Activated naive CD4-positive, alpha-beta T cell treated with anti-CD3 and anti-CD28 coated beads, Interleukin-2, amount 50 U/mL, for 72 hours (primary cell): ENCODE measurements around the gene SRSF5. TPM values are rescaled to one million over a fixed set of nuclear protein-coding genes. Genes with fewer than 3 reads are reported as not detected.
"Not testable (repeated sequence)": the region's sequence is repeated elsewhere in the genome, so short reads cannot be mapped to it uniquely, and the experiment has no call there.

Source experiments
- ATAC-seq, 2 donors: fragments of 150-1000 bp; cut with Tn5 transposase; 2 replicates each; pipeline ENCODE4 v1.10.0; 2021; ENCODE audit warnings: mild to moderate bottlenecking in 2 of 2, moderate library complexity in 2 of 2
- DNase-seq, 2 donors: peaks; one replicate each; pipeline ENCODE4 v3.0.0; 2021 to 2022; ENCODE audit warnings: low spot score in 2 of 2
- H3K27ac Mint-ChIP-seq, 2 donors: one replicate each; pipeline ENCODE4 v1.8.0; 2022; ENCODE audit warnings: mild to moderate bottlenecking in 2 of 2, mixed read lengths in 2 of 2
- H3K36me3 Mint-ChIP-seq, 2 donors: one replicate each; pipeline ENCODE4 v1.8.0; 2022; ENCODE audit warnings: mixed read lengths in 2 of 2
- H3K9me3 Mint-ChIP-seq, 2 donors: one replicate each; pipeline ENCODE4 v1.8.0; 2022; ENCODE audit warnings: mixed read lengths in 2 of 2
- total RNA-seq, 2 donors: library from RNA; stranded (reverse); gene quantifications; one replicate each; pipeline ENCODE4 v1.2.3, GENCODE V29; 2022

Gene SRSF5
- total RNA-seq, 2 donors from 2014 or later: 324 to 364 TPM

GRCh38 chr14:69789118-69789640, 22.2 kb downstream of the SRSF5 start:
- Mint-ChIP-seq H3K36me3 (no peaks in the 10 kb centered on the region), H3K9me3 (no peaks in the 10 kb centered on the region), H3K27ac (no peak overlapping the region)
- DNase-seq (no peak), ATAC-seq (no peak)

DNA sequence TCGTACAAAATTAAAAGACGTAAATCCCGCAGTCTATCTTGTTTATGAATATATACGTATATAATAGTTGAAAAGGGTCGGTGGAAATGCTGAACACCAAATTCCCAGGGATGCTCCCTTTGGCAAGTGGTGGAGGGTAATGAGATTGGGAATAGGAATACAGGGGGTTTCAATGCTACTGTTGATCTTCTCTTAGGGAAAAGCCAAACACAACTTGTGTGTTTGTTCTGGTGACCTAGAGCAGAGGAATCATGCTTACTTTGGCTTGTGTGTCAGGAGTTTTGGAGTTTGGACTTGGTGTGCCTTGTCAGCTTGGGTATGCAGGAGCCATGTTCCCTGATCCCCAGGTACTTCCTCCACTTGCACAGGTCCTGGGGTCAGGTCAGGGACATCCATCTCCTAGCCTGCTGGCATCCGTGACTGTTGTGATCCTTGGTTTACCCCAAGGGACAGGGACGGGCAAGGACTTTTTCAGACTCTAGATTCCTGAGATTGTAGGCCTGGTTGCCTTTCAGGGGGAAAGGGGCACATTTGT, 26.0 kb downstream of the SRSF5 start:
- ATAC-seq: no peak
- DNase-seq: no peak
- Mint-ChIP-seq H3K36me3 (no peaks in the 10 kb centered on the region), H3K27ac (no peak overlapping the region), H3K9me3 (no peaks in the 10 kb centered on the region)

DNA sequence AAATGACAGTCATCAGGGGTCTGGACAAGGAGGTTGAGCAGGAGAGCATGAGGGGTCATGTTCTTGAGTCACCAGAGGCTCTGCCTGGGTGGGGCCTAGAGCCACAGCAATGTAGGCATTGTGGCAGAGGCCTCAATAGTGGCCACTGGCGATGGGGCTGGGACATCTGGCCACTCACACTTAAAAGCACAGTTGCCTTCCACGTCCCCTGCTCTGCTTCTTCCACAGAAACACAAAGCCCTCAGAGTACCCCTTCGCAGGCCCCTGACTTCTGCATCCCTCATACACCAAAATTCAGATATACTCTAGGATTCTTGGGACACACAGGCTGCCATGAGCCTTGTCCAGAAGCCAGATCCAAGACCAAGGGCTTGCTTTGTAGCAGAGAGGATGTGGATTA, 27.8 kb downstream of the SRSF5 start:
- ATAC-seq (no peak), DNase-seq (no peak)
- Mint-ChIP-seq H3K36me3 (no peaks in the 10 kb centered on the region), H3K9me3 (no peaks in the 10 kb centered on the region), H3K27ac (no peak overlapping the region)

GRCh38 chr14:69795691-69796090, 28.7 kb downstream of the SRSF5 start:
- ATAC-seq: no peak
- no peaks in the 10 kb centered on the region for H3K36me3 Mint-ChIP-seq
- H3K9me3 Mint-ChIP-seq: no peaks in the 10 kb centered on the region
- no peak overlapping the region for H3K27ac Mint-ChIP-seq
- DNase-seq: no peak

- no peak for ATAC-seq
- H3K36me3 Mint-ChIP-seq: no peaks in the 10 kb centered on the region
These were observed 30.0 kb downstream of the SRSF5 start, which contains the start of gene SLC10A1 for GRCh38 chr14:69796797-69797500. TSS of gene SLC10A1 (minus strand) at chr14:69797241. CDS start at chr14:69797155, 86 bp downstream.

DNA sequence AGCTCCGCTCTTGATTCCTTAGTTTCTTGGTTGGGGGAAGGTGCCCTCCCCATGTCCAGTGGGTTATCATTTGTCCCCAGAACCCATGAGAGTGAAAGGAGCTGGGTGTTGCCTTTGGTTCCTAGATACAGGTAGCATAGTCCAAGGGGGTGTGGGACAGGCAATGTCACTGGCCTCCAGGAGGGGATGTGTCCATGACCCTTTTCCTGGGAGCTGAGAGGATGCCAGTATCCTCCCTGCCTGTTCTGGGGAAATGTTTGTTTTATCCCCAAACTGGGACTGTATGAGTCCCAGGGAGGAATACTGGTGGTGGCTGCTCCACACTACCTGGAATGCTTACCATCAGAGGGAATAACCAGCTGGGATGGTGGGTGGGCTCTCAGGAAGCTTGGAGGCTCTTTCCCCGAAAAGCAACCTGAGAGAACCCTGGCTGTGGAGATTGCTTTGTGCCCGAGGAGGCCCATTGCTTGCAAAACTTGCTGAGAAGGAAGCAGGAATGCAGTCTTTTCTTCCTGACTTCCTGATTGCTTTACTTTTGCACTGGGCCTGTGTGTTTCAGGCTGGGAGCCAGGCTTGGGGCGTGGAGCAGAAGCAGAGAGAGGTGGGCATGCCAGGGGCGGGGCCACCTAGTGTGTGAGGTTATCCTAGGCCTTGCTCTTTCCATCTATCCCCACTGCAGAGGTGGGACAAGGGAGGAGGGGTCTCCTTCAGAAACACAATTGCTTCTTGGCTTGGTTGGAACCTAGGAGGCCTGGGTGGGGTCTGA, 30.8 kb downstream of the SRSF5 start:
- Mint-ChIP-seq H3K27ac (no peak overlapping the region), H3K36me3 (no peaks in the 10 kb centered on the region), H3K9me3 (no peaks in the 10 kb centered on the region)
- ATAC-seq (no peak), DNase-seq (no peak)

More at GRCh38 chr14:69796797-69797500, 30.0 kb downstream of the SRSF5 start, which contains the start of gene SLC10A1:
- H3K9me3 Mint-ChIP-seq: no peaks in the 10 kb centered on the region
- DNase-seq: no peak
- H3K27ac Mint-ChIP-seq: no peak within 1 kb of the TSS

GRCh38 chr14:69798339-69798735, 31.4 kb downstream of the SRSF5 start:
- Mint-ChIP-seq H3K9me3 (no peaks in the 10 kb centered on the region), H3K36me3 (no peaks in the 10 kb centered on the region), H3K27ac (no peak overlapping the region)
- no peak for DNase-seq
- ATAC-seq: no peak

DNA sequence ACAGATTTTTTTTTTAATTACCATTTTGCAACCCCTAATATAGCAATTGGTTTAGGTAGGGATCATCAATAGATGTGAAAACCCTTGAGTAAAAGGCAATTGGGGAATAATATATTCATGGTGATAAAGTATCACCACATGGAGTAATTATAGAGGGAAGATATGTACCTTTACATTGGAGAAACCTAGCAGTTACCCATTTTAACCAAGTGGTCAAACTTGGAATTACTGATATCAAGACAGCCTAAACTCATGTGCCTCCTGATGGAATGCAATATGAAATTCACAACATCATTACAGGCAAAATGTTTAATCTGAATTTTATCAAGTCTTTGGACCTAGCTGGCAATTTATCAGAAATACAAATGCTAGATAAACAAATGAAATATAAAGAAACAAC, 36.8 kb downstream of the SRSF5 start:
- Mint-ChIP-seq H3K36me3 (no peaks in the 10 kb centered on the region), H3K9me3 (no peaks in the 10 kb centered on the region)

DNA sequence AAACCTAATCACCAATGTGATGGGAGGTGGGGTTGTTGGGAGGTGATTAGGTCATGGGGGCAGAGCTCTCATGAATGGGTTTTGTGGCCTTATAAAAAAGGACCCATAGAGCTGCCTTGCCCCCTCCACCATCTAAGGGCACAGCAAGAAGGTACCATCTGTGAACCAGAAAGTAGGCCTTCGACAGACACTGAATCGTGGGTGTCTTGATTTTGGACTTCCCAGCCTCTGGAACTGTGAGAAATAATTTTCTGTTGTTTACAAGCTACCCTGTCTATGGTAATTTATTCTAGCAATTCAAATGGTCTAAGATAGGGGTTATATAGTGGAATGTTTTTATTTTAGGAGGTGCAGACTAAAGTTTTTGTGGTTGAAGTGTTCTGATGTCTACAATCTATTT, 38.0 kb downstream of the SRSF5 start:
- no peaks in the 10 kb centered on the region for H3K36me3 Mint-ChIP-seq
- ATAC-seq: no peak

More for the DNA sequence above, 36.8 kb downstream of the SRSF5 start:
- ATAC-seq (no peak), DNase-seq (no peak)
- H3K27ac Mint-ChIP-seq: no peak overlapping the region

DNA sequence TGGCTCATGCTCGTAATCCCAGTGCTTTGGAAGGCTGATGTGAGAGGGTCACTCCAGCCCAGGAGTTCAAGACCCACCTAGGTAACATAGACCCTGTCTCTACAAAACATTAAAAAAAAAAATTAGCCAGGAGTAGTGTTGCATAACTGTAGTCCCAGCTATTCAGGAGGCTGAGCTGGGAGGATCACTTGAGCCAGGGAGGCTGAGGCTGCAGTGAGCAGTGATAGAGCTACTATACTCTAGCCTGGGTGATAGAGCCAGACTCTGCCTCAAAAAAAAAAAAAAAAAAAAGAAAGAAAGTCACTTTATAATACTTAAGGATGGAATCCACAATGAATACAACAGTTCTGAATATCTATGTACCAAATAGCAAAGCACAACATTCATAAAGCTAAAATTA, 40.2 kb downstream of the SRSF5 start:
- no peak for DNase-seq
- Mint-ChIP-seq H3K36me3 (no peaks in the 10 kb centered on the region), H3K27ac (no peak overlapping the region), H3K9me3 (no peaks in the 10 kb centered on the region)
- ATAC-seq: no peak

More for the DNA sequence above, 38.0 kb downstream of the SRSF5 start:
- Mint-ChIP-seq H3K9me3 (no peaks in the 10 kb centered on the region), H3K27ac (no peak overlapping the region)
- no peak for DNase-seq

- Mint-ChIP-seq H3K27ac (no peak overlapping the region), H3K36me3 (no peaks in the 10 kb centered on the region), H3K9me3 (no peaks in the 10 kb centered on the region)
- DNase-seq (no peak), ATAC-seq (no peak)
These were observed 42.2 kb downstream of the SRSF5 start for GRCh38 chr14:69808919-69809808.

DNA sequence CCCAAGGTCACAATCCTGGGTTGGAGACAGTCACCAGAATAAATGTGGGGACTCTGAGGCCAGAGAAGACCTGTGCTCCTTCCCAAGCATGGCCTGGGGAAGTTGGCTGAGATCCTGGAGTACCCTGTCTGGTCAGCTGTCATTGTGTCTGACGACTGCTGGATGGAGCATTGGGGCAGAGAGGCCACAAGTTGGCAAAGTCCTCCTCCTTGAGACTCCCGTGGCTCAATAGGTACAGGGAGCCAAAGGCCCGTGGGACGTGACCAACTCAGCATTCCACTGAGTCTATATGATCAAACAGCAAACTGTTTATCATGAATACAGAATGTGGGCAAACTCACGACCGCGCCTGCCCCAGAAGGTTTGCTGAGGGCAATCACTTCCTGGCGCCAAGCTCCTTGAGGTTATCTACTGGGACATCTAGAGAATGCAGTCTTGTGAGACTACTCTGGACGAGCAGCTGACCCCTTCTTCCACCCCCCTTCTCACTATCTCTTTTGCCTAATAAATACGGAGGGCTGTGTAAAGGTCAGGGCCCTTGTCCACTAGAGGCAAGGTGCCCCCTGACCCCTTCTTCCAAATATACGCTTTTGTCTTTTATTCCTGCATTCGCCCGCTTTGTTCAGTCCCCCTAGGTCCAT, 44.4 kb downstream of the SRSF5 start:
- Mint-ChIP-seq H3K36me3 (no peaks in the 10 kb centered on the region), H3K9me3 (no peaks in the 10 kb centered on the region), H3K27ac (no peak overlapping the region)
- DNase-seq (no peak), ATAC-seq (no peak)

- Mint-ChIP-seq H3K27ac (no peak overlapping the region), H3K36me3 (no peaks in the 10 kb centered on the region), H3K9me3 (no peaks in the 10 kb centered on the region)
- ATAC-seq (no peak), DNase-seq (no peak)
These were observed 44.9 kb downstream of the SRSF5 start for GRCh38 chr14:69811868-69812252.

DNA sequence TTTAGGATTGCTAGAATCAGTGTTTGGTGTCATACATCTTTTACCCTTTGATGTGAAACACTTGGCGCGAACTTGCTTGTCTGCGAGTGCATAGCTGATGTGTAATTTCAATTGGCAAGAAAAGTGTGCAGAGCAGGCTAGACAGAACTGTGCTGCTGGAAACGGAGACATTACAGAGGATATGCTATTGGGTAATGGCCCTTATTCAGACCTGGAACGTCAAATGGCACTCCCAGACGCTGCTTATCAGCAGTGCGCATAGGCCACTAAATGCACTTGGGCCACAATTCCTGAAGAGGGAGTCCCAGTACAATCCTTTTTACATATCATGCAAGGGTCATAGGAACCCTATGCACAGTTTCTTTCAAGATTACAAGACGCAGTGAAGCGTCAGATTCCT, 45.8 kb downstream of the SRSF5 start:
- Mint-ChIP-seq H3K9me3 (no peaks in the 10 kb centered on the region), H3K36me3 (no peaks in the 10 kb centered on the region), H3K27ac (no peak overlapping the region)
- ATAC-seq: no peak
- DNase-seq: no peak

GRCh38 chr14:69813346-69813745, 46.4 kb downstream of the SRSF5 start:
- not testable (repeated sequence) for ATAC-seq, H3K9me3 Mint-ChIP-seq, H3K27ac Mint-ChIP-seq, DNase-seq, H3K36me3 Mint-ChIP-seq

GRCh38 chr14:69814397-69814796, 47.5 kb downstream of the SRSF5 start:
- no peaks in the 10 kb centered on the region for H3K9me3 Mint-ChIP-seq
- H3K27ac Mint-ChIP-seq: no peak overlapping the region
- ATAC-seq (no peak), DNase-seq (no peak)
- H3K36me3 Mint-ChIP-seq: no peaks in the 10 kb centered on the region
